GM19023 (cell line): ENCODE measurements around the gene ELOF1.

Source experiments
- ATAC-seq: cut with Tn5 transposase; IDR thresholded peaks from one replicate; pipeline ENCODE4 v1.9.1; 2021; ENCODE audit warnings: mild to moderate bottlenecking, moderate library complexity; ENCODE audit not compliant: unreplicated experiment

The ELOF1 gene

DNA sequence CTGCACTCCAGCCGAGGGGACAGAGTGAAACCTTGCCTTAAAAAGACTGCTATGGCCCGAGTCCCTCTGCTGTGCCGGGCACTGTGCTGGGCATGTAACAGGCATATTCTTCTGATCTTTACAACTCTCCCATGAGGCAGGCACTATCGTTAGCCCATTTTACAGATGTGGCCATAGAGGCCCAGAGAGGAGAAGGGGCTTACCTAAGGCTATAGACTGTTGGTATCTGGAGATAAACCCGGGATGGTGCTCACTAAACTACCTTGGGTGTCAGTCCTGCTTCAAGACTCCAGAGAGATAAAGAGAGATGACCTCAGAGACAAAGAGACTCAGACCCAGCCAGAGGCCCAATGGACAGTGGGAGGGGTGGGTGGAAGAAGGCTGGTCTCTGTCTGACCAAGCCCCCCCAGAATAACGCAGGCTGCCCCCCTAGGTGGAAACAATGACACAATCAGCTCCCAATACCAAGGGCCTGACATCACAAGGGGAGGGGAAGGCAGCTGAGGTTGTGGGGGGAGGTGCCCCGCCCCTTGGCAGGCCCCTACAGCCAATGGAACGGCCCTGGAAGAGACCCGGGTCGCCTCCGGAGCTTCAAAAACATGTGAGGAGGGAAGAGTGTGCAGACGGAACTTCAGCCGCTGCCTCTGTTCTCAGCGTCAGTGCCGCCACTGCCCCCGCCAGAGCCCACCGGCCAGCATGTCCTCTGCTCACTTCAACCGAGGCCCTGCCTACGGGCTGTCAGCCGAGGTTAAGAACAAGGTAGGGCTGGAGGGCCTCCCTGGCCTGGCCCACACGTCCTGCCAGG lies 20.6 kb downstream of the ELOF1 start, which contains the start of gene CNN1:
TSS of gene CNN1 (plus strand) at position 620 of the 805 bp plus-strand sequence. CDS start at position 697, 77 bp downstream.
- no peak for ATAC-seq

DNA sequence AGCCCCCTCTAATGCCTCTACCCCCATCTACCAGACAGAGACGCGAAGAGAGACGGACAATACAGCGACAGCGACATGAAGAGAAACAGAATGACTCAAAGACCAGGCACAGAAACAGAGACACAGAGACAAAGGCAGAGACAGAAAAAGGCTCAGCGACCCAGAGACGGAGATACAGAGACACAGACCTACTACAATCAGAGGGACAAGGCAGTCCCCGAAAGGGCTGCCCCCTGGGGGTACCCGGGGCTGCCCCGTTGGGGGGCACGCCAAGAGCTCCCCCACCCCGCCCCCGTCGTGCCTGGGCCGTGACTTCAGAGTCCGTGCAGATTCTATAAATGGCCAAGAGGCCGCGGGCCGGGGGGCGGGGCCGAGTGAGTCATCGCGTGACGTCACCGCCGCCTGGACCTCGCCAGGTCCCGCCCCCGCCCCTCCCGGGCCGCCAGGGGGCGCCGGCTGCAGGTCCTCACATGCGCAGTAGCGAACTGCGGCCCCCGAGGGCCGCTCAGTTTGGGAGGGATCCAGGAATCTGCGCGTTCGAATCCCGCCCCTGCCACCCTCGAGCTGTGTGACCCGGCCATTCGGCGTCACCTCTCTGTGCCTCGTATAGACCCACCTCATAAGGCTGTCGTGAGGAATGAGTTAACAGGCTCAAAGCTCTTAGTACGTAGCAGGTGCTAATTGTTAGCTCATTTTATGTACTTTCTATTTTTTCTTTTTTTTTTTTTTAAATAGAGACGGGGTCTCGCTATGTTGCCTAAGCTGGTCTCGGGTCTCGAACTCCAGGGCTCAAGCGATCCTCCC lies 23.0 kb downstream of the ELOF1 start:
- ATAC-seq = no peak

DNA sequence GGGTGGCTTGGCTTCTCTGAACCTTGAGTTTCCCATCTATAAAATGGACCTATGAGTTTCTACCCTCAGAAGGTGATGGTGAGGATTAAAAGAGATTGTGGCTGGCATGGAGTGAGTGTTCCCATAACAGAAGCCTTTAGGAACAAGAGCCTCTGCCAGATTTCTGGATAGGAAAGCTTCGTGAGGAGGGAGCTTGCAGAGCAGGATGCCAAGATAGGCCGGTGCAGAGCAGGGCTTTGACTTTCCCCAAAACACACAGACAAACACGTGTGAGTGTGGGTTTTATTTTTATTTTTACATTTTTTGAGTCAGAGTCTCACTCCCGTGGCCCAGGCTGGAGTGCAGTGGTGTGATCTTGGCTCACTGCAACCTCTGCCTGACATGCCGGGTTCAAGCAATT lies 24.1 kb downstream of the ELOF1 start:
- ATAC-seq = no peak

DNA sequence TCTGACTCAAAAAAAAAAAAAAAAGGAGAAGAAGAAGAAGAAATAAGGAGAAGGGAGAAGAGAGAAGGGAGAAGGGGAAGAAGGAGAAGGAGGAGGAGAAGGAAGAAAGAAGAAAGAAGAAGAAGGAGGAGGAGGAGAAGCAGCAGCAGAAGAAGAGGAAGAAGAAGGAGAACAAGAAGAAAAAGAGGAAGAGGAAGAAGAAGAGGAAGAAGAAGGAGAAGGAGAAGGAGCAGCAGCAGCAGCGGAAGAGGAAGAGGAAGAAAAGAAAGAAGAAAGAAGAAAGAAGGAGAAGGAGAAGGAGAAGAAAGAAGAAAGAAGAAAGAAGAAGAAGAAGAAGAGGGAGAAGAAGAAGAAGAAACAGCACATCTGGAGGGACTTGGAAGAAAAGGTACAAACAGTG lies 24.5 kb downstream of the ELOF1 start:
- no peak for ATAC-seq

DNA sequence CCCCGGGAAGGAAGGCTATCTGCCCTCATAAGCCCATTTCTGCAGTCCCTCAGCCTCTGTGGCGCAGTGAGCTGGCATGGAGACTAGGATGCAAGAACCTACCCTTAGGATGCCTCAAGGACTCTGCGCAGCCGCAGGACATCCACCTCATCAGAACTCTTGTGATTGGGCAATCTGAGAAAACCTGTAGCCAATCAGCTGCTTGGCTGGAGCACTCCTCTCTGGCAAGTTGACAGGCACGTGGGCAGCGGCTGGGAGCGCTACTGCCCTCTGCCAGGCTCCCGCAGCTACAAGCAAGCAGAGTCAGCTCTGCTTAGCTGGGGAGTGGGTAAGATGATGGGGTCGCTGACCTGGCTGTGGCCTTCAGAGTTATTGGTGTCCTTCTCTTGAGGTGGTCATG lies 28.6 kb downstream of the ELOF1 start:
- no peak for ATAC-seq

DNA sequence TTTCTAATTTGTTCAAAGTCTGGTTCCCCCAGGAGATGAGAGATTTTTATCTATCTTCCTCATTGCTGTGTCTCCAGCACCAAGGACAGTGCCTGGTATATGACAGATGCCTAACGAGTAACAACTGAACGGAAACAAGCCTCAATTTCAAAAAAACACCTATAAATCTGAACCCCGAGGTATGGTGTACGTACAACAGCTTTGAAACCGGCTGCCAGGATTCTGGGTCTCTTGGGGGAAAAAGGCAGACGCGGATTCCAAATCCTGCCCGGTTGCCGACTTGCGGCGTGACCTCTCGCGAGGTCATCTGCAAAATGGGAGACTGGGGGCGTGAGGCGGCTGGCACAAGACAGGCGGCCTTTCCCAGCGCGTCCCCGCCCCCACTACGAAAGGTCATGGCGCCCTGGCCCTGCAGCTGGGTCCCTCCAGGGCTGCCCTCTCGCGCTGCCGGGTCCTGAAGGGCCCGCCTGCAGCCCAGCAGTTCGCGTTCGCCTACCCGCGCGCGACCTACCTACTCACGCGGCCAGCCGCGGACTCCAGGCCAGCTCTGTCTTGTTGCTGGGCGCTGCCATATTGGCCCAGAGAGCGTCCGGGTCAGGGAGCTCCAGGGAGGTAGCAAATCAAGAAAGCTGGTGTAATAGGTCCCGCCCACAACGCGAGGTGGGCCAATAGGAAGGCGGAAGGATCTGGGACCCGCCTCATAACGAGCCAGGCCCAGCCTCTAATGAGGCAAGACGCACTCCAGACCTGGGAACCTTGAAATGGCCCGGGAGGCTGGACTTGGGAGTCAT lies 30.3 kb downstream of the ELOF1 start, which contains the start of gene ECSIT:
TSS of gene ECSIT (minus strand) at position 584 of the 791 bp plus-strand sequence. CDS start 9,964 bp downstream, outside the sequence.
- peak; percentile 97 for ATAC-seq

DNA sequence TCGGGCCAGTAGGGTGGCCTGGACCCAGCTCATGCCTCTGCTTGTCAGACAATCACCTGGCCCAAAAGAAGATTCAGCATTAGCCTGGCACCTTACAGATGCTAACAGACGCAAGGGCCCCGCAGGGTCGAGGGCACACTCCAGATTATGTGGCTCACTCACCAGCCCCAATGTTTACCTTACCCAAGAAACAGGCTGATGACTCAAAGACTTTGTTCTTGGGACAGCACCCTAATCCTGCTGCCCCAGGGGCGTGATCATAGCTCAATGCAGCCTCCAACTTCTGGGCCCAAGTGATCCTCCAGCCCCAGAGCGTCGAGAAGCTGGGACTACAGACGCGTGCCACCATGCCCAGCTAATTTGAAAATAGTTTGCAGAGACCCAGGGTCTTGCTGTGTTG lies 39.9 kb downstream of the ELOF1 start:
- ATAC-seq = no peak

DNA sequence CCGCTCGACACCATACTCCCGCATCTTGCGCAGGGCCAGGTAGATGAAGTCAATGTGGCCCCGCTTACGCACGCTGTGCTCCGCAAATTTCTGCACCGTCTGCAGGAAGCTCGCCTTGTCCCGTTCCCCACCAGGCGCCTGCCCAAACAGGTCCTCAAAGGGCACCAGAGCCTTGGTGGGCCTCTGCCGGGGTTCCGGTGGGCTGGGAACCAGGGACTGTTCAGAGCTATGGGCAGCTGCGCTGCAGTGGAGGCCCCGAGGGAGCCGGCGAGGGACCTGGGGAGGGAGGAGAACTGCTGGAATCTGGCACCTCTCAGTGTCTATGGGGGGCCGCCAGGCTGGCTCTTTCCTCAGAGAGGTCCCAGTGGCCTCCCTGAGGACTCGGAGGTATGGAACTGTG lies 45.1 kb downstream of the ELOF1 start:
- ATAC-seq = no peak

DNA sequence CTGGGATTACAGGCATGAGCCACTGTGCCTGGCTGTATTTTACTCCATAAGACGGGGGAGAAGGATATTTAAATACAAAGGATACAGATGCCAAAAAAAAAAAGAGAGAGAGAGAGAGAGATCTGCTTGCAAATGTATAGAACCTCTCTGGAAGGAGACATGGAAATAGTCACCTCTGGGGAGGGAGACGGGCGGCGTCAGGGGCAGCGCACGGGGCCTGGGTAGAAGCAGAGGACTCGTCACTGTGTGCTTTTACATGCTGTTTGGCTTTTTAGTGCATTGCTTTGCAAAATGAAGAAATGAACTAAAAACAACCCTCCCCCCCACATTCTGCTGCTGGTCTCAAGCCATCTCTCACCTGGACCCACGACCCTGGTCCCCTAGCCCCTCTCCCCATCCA lies 48.6 kb downstream of the ELOF1 start:
- no peak for ATAC-seq

DNA sequence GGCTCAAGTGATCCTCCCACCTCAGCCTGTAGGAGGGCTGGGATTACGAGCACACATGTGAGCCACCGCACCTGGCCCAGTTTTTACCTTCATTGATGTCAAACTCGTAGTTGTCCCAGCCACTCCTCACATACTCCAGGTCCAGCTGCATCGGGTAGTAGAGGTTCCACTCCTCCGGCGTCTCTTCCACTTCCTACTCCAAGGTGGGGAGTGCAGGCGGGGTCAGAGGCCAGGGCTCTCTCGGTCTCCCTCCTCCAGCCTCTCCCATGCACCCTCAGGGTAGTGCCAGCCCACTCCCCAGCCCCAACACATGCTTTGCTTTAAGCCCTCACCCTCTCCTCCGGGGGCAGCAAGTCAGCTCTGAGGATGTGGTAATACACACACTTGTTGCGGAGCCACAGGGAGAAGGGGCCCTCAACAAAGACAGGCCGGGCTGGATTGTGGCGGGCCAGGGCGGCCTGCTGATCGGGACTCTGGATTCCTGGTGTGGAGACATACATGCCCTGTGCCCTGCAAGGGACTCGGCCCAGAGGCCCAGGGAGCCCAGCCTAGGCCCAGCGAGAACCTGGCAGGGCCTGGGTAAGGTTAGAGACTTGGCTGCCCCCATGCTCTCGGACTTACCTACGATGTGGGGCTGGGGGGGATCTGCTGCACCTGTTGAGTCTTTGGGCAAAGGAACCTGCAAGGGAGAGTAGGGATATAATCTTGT lies 51.5 kb downstream of the ELOF1 start:
- no peak for ATAC-seq

DNA sequence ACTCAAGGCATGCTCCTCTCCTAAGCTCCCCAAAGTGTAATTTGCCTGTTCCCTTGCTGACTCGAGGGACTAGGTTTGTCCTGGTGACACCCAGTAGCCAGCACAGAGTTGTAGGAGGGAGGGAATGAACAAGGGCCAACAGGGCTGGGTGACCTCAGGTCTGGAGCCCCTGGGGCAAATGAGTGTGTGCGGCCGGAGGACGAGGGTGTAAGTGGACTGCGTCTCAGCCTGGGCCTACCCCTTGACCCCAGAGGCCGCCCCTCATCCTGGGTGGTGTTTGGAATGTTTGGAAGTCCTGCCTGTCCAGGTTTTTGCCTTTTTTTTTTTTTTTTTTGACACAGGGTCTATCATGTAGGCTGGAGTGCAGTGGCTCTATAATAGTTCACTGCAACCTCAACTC lies 52.1 kb downstream of the ELOF1 start:
- no peak for ATAC-seq

DNA sequence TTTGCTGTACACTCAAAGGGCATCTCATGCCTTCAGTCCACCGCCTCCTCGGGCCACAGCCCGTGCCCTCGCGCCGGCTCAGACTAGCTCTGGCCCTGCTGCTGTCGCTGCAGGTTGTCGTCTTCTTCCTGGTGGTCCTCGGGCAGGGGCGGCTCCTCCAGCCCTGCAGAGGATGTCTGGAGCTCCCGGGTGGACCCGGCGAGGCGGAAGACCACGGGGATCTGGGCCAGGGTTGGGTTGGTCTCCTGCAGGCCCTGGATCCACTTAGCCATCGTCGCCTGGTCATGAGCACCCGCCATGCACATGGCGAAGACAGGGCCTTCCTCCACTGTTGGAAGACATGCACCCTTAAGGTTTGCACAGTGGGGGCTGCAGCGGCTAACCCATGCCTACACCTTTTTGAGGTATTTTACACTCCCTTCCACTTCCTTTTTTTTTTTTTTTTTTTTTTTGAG lies 52.9 kb downstream of the ELOF1 start:
- no peak for ATAC-seq

DNA sequence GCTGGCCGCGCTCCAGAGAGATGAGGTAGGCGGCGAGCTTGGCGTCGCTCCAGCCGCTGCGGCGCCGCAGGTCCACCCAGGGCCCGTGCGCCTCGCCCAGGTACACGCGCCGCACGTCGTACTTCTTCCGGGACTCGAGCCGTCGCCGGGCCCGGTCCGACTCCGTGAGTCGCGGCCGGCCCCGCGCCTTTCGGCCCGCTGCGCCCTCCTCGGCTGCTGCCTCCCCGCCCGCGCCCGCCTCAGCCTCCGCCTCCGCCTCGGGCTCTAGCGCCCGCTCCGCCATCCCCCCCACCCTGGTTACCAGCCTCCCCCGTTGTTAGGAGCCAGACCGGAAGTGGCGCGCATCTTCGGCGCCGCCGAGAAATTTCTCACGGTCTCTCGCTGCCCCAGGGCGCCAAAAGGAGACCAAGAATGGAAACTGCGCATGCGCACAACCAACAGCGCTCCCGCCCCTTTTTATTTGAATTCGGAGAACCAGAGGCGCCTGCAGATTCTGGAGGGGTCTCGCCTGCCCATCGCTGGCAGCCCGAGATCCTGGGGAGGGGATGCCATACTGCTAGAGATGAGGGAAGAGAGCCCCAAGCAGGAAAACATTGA lies 53.4 kb downstream of the ELOF1 start, which contains the start of gene ZNF653:
TSS of gene ZNF653 (minus strand) at position 336 of the 597 bp plus-strand sequence. CDS start at position 283, 53 bp downstream.
- peak; percentile 51 for ATAC-seq

DNA sequence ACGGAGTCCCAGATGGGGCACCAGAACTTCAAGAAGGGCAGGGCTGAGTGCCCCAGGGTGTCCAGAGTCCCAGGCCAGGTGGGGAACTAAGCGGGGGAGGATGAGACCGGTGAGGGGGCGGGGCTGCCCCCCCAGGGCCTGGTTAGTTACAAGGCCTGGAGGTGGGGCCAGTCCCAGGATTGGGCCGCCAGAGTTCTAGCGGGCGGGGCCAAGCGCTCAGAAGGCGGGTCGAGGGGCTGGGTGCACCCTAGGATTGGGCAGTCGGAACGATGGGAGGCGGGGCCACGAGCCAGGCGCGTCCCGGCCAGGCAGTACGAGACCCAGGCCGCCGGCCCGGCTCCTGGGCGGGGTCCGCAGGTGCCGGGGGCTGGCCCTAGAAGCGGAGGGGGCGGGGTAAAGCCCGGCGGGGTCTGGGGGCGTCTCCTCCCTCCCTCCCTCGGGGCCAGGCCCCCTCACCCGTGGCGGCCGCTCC lies 54.0 kb downstream of the ELOF1 start:
- peak; percentile 91 for ATAC-seq

DNA sequence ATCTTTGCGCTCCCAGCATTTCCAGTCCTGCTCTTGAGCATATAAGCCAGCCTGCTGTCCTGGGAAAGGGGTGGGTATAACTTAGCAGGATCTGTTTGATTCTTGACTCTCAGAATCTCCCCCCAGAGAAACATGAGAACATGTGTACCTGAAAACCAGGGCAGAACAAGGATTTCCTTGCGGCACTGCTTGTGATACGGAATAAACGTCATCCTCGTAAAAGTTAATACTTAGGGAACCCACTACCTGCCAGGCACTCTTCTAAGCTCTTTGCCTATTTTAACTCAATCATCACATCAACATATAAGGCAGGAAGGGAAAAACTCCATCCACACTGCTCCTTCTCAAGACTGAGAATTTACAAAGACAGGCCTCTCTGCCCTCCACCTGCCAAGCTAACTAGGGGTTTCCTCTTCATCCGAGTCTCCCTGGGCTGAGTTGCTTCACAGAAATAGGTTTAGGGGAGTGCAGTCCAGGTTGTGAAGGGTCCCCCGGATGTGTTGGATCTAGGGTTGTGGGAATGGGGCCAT lies 54.5 kb downstream of the ELOF1 start:
- ATAC-seq = no peak
